CD1c-positive myeloid dendritic cell (primary cell): ENCODE measurements around the gene DAP.
A peak's percentile ranks its signal among the peaks of the same experiment; 100 is the strongest.
"Not testable (repeated sequence)": the region's sequence is repeated elsewhere in the genome, so short reads cannot be mapped to it uniquely, and the experiment has no call there.

Experiments
- DNase-seq: peaks from one replicate; pipeline ENCODE4 v3.0.0-alpha.2; 2016; ENCODE audit errors: extremely low spot score

The DAP gene

GRCh38 chr5:10654566-10654965 is 106.5 kb downstream of the DAP start:
- DNase-seq, result no peak

- no peak for DNase-seq
Measured at GRCh38 chr5:10653751-10654400, 107.2 kb downstream of the DAP start.

- no peak for DNase-seq
Measured at GRCh38 chr5:10653043-10653442, 108.0 kb downstream of the DAP start.

- no peak for DNase-seq
Measured at GRCh38 chr5:10652606-10653005, 108.4 kb downstream of the DAP start.

GRCh38 chr5:10652151-10652550 is 108.9 kb downstream of the DAP start:
- no peak for DNase-seq

- no peak for DNase-seq
Measured at GRCh38 chr5:10649666-10650380, 111.2 kb downstream of the DAP start.

- DNase-seq, result no peak
Measured at GRCh38 chr5:10648806-10649665, 112.0 kb downstream of the DAP start.

- DNase-seq, result no peak
Measured at GRCh38 chr5:10647640-10648039, 113.4 kb downstream of the DAP start.

GRCh38 chr5:10645671-10646070 is 115.4 kb downstream of the DAP start:
- no peak for DNase-seq

GRCh38 chr5:10645146-10645545 is 115.9 kb downstream of the DAP start:
- no peak for DNase-seq

- DNase-seq, result no peak
Measured at GRCh38 chr5:10644192-10644591, 116.8 kb downstream of the DAP start.

GRCh38 chr5:10642367-10642766 is 118.7 kb downstream of the DAP start:
- DNase-seq, result no peak

- no peak for DNase-seq
Measured at GRCh38 chr5:10639846-10640368, 121.1 kb downstream of the DAP start.

GRCh38 chr5:10638723-10639122 is 122.3 kb downstream of the DAP start:
- not testable (repeated sequence) for DNase-seq

GRCh38 chr5:10637944-10638343 is 123.1 kb downstream of the DAP start:
- DNase-seq, result peak; percentile 65

GRCh38 chr5:10636363-10637142 is 124.5 kb downstream of the DAP start:
- no peak for DNase-seq

- DNase-seq, result no peak
Measured at GRCh38 chr5:10635867-10636350, 125.1 kb downstream of the DAP start.

GRCh38 chr5:10635257-10635866 is 125.7 kb downstream of the DAP start:
- peak; percentile 90 for DNase-seq

GRCh38 chr5:10634562-10634961 is 126.5 kb downstream of the DAP start:
- no peak for DNase-seq

GRCh38 chr5:10634050-10634449 is 127.0 kb downstream of the DAP start:
- DNase-seq, result peak; percentile 44
